Umbilical cord (tissue), 2 donors: Measurements from ENCODE around the gene TRIM9. TPM values are rescaled to one million over a fixed set of nuclear protein-coding genes. Genes with fewer than 3 reads are reported as not detected.
A peak's percentile ranks its signal among the peaks of the same experiment; 100 is the strongest.
"Not testable (repeated sequence)": the region's sequence is repeated elsewhere in the genome, so short reads cannot be mapped to it uniquely, and the experiment has no call there.

ENCODE experiments used
- DNase-seq: peaks from one replicate; pipeline ENCODE4 v3.0.0-alpha.2; 2015; ENCODE audit warnings: low spot score
- total RNA-seq: library from RNA; depleted of rRNA; stranded (reverse); fragments of >200 nt; gene quantifications from one replicate; pipeline ENCODE4 v1.2.3, GENCODE V29; 2014; ENCODE audit warnings: low replicate concordance; ENCODE audit not compliant: insufficient read depth

The TRIM9 gene
- total RNA-seq, 1 donor from 2014 or later, result 30.8 TPM

GRCh38 chr14:51004801-51005526 lies 89.9 kb downstream of the TRIM9 start:
- peak; percentile 47 for DNase-seq

GRCh38 chr14:51004352-51004800 lies 90.5 kb downstream of the TRIM9 start:
- no peak for DNase-seq

GRCh38 chr14:51002406-51002999 lies 92.4 kb downstream of the TRIM9 start:
- no peak for DNase-seq

- DNase-seq, result no peak
These were observed 94.3 kb downstream of the TRIM9 start for GRCh38 chr14:51000566-51000965.

GRCh38 chr14:50999726-51000125 lies 95.2 kb downstream of the TRIM9 start:
- DNase-seq, result no peak

- no peak for DNase-seq
These were observed 96.3 kb downstream of the TRIM9 start for GRCh38 chr14:50998612-50999011.

GRCh38 chr14:50997712-50998111 lies 97.2 kb downstream of the TRIM9 start:
- no peak for DNase-seq

GRCh38 chr14:50994158-50994557 lies 100.7 kb downstream of the TRIM9 start:
- not testable (repeated sequence) for DNase-seq

- DNase-seq, result no peak
These were observed 109.0 kb downstream of the TRIM9 start for GRCh38 chr14:50985859-50986331.

GRCh38 chr14:50985124-50985858 lies 109.6 kb downstream of the TRIM9 start:
- DNase-seq, result no peak

GRCh38 chr14:50984036-50984710 lies 110.7 kb downstream of the TRIM9 start:
- no peak for DNase-seq

GRCh38 chr14:50979941-50980850 lies 114.7 kb downstream of the TRIM9 start:
- no peak for DNase-seq

GRCh38 chr14:50978888-50979287 lies 116.0 kb downstream of the TRIM9 start:
- no peak for DNase-seq

- peak; percentile 27 for DNase-seq
These were observed 116.4 kb downstream of the TRIM9 start for GRCh38 chr14:50978529-50978871.

- DNase-seq, result no peak
These were observed 116.9 kb downstream of the TRIM9 start for GRCh38 chr14:50977863-50978528.

GRCh38 chr14:50974118-50974517 lies 120.8 kb downstream of the TRIM9 start:
- no peak for DNase-seq

- no peak for DNase-seq
These were observed 122.2 kb downstream of the TRIM9 start for GRCh38 chr14:50972734-50973133.

- no peak for DNase-seq
These were observed 123.8 kb downstream of the TRIM9 start for GRCh38 chr14:50970886-50971781.

- DNase-seq, result peak; percentile 56
These were observed 127.1 kb downstream of the TRIM9 start for GRCh38 chr14:50967790-50968189.
